Neuronal stem cell (in vitro differentiated cells): ENCODE data around the gene TUNAR.

ENCODE experiments used
- DNase-seq: peaks from one replicate; pipeline ENCODE4 v3.0.0-alpha.2; 2013; ENCODE audit warnings: low spot score
- H2AFZ ChIP-seq: one replicate; pipeline ENCODE4 v1.6.1; 2013; ENCODE audit warnings: mild to moderate bottlenecking, low read length, inconsistent platforms
- H2AK5ac ChIP-seq: 2 replicates; pipeline ENCODE4 v1.6.1; 2013; ENCODE audit warnings: low read depth, mild to moderate bottlenecking, inconsistent platforms, low read length, moderate library complexity, mixed read lengths
- H2BK120ac ChIP-seq: 2 replicates; pipeline ENCODE4 v1.6.1; 2013; ENCODE audit warnings: low read depth, mild to moderate bottlenecking, inconsistent platforms, low read length, moderate library complexity, mixed read lengths
- H2BK12ac ChIP-seq: one replicate; pipeline ENCODE4 v1.6.1; 2013; ENCODE audit warnings: low read length, inconsistent platforms
- H2BK15ac ChIP-seq: 2 replicates; pipeline ENCODE4 v1.6.1; 2013; ENCODE audit warnings: mild to moderate bottlenecking, low read length, inconsistent platforms, mixed read lengths
- H2BK5ac ChIP-seq: one replicate; pipeline ENCODE4 v1.6.1; 2013; ENCODE audit warnings: inconsistent platforms, mild to moderate bottlenecking, low read length, moderate library complexity
- H3K14ac ChIP-seq: one replicate; pipeline ENCODE4 v1.6.1; 2013; ENCODE audit warnings: low read length, inconsistent platforms
- H3K18ac ChIP-seq: 2 replicates; pipeline ENCODE4 v1.6.1; 2013; ENCODE audit warnings: low read length, inconsistent platforms
- H3K23ac ChIP-seq: 2 replicates; pipeline ENCODE4 v1.6.1; 2013; ENCODE audit warnings: low read depth, mild to moderate bottlenecking, mixed read lengths, low read length, inconsistent platforms; ENCODE audit not compliant: poor library complexity
- H3K27ac ChIP-seq: replicated peaks from 3 replicates; pipeline ENCODE4 v1.5.1; 2013; ENCODE audit warnings: low read length, inconsistent platforms
- H3K27me3 ChIP-seq, 3 experiments: 2 replicates each; pipeline ENCODE4 v1.6.1; 2013; ENCODE audit warnings: low read length in 3 of 3, mild to moderate bottlenecking in 2 of 3, inconsistent platforms in 1 of 3, low read depth in 1 of 3, mixed read lengths in 1 of 3, moderate library complexity in 1 of 3; ENCODE audit not compliant: control insufficient read depth in 3 of 3, insufficient read depth in 3 of 3
- H3K36me3 ChIP-seq, 2 donors: replicated peaks in 1 of 2; 2 replicates each; pipeline ENCODE4 v1.6.1; 2013; ENCODE audit warnings: low read length in 2 of 2; ENCODE audit not compliant: control insufficient read depth in 2 of 2, insufficient read depth in 2 of 2
- H3K4ac ChIP-seq: 2 replicates; pipeline ENCODE4 v1.6.1; 2013; ENCODE audit warnings: inconsistent platforms, mild to moderate bottlenecking, low read length, moderate library complexity
- H3K4me1 ChIP-seq, 2 donors: 1 replicate in 1 of 2; 2 replicates in 1 of 2; pipeline ENCODE4 v1.6.1; 2013; ENCODE audit warnings: low read length in 2 of 2, low read depth in 1 of 2; ENCODE audit not compliant: control insufficient read depth in 2 of 2, insufficient read depth in 1 of 2
- H3K4me2 ChIP-seq: one replicate; pipeline ENCODE4 v1.6.1; 2013; ENCODE audit warnings: mild to moderate bottlenecking, low read length, inconsistent platforms; ENCODE audit not compliant: insufficient read depth, poor library complexity, severe bottlenecking
- H3K4me3 ChIP-seq, 2 donors: 2 replicates each; pipeline ENCODE4 v1.5.1; 2013; ENCODE audit warnings: low read length in 2 of 2, mild to moderate bottlenecking in 2 of 2, inconsistent platforms in 1 of 2, moderate library complexity in 1 of 2
- H3K79me1 ChIP-seq: one replicate; pipeline ENCODE4 v1.6.1; 2013; ENCODE audit warnings: low read depth, mild to moderate bottlenecking, inconsistent platforms, low read length, moderate library complexity
- H3K9ac ChIP-seq: one replicate; pipeline ENCODE4 v1.6.1; 2013; ENCODE audit warnings: mild to moderate bottlenecking, low read depth, low read length, inconsistent platforms; ENCODE audit not compliant: poor library complexity
- H3K9me3 ChIP-seq, 2 donors: replicated peaks in 1 of 2; 2 replicates each; pipeline versions ENCODE3 to v1.6.1; 2013; ENCODE audit warnings: low read length in 2 of 2, mild to moderate bottlenecking in 2 of 2, inconsistent platforms in 1 of 2, low read depth in 1 of 2, mixed read lengths in 1 of 2, moderate library complexity in 1 of 2; ENCODE audit not compliant: control insufficient read depth in 2 of 2, insufficient read depth in 1 of 2
- H4K8ac ChIP-seq: one replicate; pipeline ENCODE4 v1.6.1; 2013; ENCODE audit warnings: low read depth, mild to moderate bottlenecking, inconsistent platforms, low read length, moderate library complexity
- H4K91ac ChIP-seq: one replicate; pipeline ENCODE4 v1.6.1; 2013; ENCODE audit warnings: low read length, low read depth, mild to moderate bottlenecking, inconsistent platforms; ENCODE audit not compliant: poor library complexity
- WGBS, 2 donors: extraction: QIAGEN DNeasy Blood & Tissue Kit; methylation state at CpG; one replicate each; pipeline ENCODE4 v1.1.7; 2013; ENCODE audit warnings: missing lambda C conversion rate in 2 of 2, mixed read lengths in 1 of 2; ENCODE audit not compliant: insufficient read length in 2 of 2, insufficient replicate concordance in 1 of 2; ENCODE audit errors: extremely low coverage in 2 of 2; 5-methylcytosine and 5-hydroxymethylcytosine counted together

The TUNAR gene

DNA sequence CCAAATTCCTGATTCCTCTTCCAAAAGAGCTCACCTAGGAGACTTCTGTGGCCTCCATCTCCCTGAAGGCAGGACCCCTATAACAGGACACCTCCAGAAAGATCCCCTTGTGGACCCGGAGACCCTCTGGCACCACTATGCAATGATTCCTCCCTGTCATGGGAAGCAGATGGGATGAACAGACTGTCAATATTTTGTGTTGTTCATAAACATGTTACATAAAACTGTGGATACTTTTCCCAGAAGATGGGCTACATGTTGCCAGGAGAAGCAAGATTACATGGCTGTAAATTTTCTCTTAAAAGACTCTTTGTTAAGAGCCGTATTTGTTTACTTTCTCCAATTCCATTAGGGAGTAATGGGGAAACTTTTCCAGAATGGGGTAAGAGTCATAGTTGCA is 52.1 kb downstream of the TUNAR start:
- no peak overlapping the region for H3K27ac ChIP-seq
- no peak overlapping the region for H3K9ac ChIP-seq
- no peak overlapping the region for H4K91ac ChIP-seq
- no peak overlapping the region for H2AK5ac ChIP-seq
- H3K9me3 ChIP-seq = no peaks in the 10 kb centered on the region
- H3K23ac ChIP-seq = no peak overlapping the region
- no peaks in the 10 kb centered on the region for H3K27me3 ChIP-seq
- no CpG with 5 or more reads among the region's 2 CpGs for WGBS, 2 donors
- H2BK12ac ChIP-seq = no peak overlapping the region
- no peak overlapping the region for H2BK15ac ChIP-seq
- H3K79me1 ChIP-seq = no peaks in the 10 kb centered on the region
- H3K4me2 ChIP-seq = no peak overlapping the region
- no peak for DNase-seq
- no peaks in the 10 kb centered on the region for H3K36me3 ChIP-seq
- H3K4me1 ChIP-seq = peaks cover 2 to 5% of the 10 kb centered on the region in 2 donors
- H4K8ac ChIP-seq = no peak overlapping the region
- H3K4ac ChIP-seq = no peak overlapping the region
- no peak overlapping the region for H3K4me3 ChIP-seq
- H2BK120ac ChIP-seq = no peak overlapping the region
- no peak overlapping the region for H2BK5ac ChIP-seq
- no peak overlapping the region for H3K18ac ChIP-seq
- H2AFZ ChIP-seq = no peak overlapping the region
- no peak overlapping the region for H3K14ac ChIP-seq

DNA sequence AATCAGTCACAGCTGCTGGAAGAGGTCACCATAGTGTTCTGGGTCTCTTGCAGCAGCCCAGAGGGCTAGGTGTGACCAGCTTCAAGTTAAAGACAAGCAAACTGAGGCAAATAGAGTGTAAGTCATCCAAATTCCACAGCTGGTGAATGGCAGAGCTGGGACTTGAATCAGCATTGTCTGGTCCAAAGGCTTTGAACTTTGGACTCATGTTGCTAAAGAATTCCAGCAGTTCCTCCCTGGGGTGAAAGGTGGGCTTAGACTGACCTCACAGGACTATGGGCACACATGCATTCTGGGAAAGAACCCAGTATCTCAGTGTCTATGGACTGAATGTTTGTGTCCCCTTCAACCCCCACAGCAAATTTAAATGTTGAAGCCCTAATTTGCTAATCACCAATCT is 54.8 kb downstream of the TUNAR start:
- no peak overlapping the region for H4K91ac ChIP-seq
- no peaks in the 10 kb centered on the region for H3K9me3 ChIP-seq
- H2BK12ac ChIP-seq = no peak overlapping the region
- no peak overlapping the region for H3K4me2 ChIP-seq
- no peak overlapping the region for H2BK15ac ChIP-seq
- no peak overlapping the region for H3K4ac ChIP-seq
- H2AFZ ChIP-seq = no peak overlapping the region
- no peak overlapping the region for H4K8ac ChIP-seq
- H2BK5ac ChIP-seq = no peak overlapping the region
- H3K36me3 ChIP-seq = no peaks in the 10 kb centered on the region
- no peak overlapping the region for H2AK5ac ChIP-seq
- no peak overlapping the region for H3K23ac ChIP-seq
- no peak overlapping the region for H3K9ac ChIP-seq
- no peak overlapping the region for H3K14ac ChIP-seq
- H3K27me3 ChIP-seq = no peaks in the 10 kb centered on the region
- no peak overlapping the region for H3K27ac ChIP-seq
- H3K4me3 ChIP-seq = no peak overlapping the region
- no peak for DNase-seq
- H3K18ac ChIP-seq = no peak overlapping the region
- H2BK120ac ChIP-seq = no peak overlapping the region
- no peaks in the 10 kb centered on the region for H3K79me1 ChIP-seq
- H3K4me1 ChIP-seq = peaks cover 2% of the 10 kb centered on the region in 2 donors

DNA sequence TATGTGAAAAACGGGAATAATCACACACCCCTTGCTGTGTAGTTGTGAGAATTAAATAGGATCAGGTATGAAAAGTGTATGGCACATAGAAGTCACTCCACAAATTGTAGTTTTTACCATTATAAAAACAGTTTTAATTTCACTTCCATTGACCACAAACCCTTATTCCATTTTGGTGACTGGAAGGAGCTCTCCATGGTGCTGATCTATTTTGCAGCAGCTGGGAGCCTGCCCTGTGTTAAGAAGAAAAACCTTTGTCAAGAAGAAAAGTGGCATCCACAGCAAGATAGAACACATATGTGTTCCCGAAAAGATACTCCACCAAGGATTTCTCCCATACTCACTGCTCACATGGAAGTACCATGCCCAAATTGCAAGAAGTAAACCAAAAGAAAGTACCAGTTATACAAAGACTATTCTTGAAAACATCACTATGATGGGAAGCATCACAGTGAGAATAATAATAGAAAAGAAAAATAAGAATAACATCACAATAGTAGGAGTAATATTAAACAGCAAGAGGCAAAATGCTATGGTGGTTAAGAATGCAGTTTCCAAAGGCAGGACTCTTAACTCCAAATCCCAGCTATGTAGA is 58.7 kb downstream of the TUNAR start:
- Histone ChIP-seq H2AK5ac (no peak overlapping the region), H3K9me3 (no peaks in the 10 kb centered on the region), H3K18ac (no peak overlapping the region), H3K36me3 (no peaks in the 10 kb centered on the region), H2BK15ac (no peak overlapping the region), H2BK5ac (no peak overlapping the region), H3K27ac (no peak overlapping the region), H4K8ac (no peak overlapping the region), H3K4ac (no peak overlapping the region), H3K4me1 (peaks cover 0 to 2% of the 10 kb centered on the region in 2 donors), H4K91ac (no peak overlapping the region), H3K9ac (no peak overlapping the region), H2BK120ac (no peak overlapping the region), H3K79me1 (no peaks in the 10 kb centered on the region), H3K4me3 (no peak overlapping the region), H3K27me3 (no peaks in the 10 kb centered on the region), H3K4me2 (no peak overlapping the region), H3K14ac (no peak overlapping the region), H2BK12ac (no peak overlapping the region), H3K23ac (no peak overlapping the region), H2AFZ (no peak overlapping the region)
- peak; percentile 77 for DNase-seq
- no CpG with 5 or more reads among the region's 2 CpGs for WGBS, 2 donors

DNA sequence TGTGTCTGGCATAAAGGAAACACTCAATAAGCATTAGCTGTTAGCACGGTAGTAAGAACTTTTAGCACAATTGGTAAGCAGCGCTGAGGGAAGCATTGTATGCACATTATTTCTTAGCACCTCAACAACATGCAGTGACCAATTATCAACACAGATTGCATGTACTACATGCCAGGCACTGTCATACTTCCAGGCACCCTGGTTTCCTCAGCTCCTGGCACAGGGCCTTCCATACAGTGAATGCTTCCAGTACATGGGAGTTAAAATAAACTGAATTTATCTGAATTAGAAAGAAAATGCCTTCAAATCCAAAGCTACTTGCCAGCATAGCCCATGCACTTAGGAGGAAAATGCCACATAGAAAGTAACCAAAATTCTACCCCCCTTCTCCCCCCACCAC is 59.4 kb downstream of the TUNAR start:
- no CpG with 5 or more reads among the region's 2 CpGs for WGBS, 2 donors

More for the DNA sequence above, 59.4 kb downstream of the TUNAR start:
- no peak overlapping the region for H3K23ac ChIP-seq
- no peak overlapping the region for H3K4ac ChIP-seq
- no peak for DNase-seq
- H2BK5ac ChIP-seq = no peak overlapping the region
- H2BK120ac ChIP-seq = no peak overlapping the region
- peaks cover 0 to 4% of the 10 kb centered on the region in 2 donors for H3K9me3 ChIP-seq
- no peaks in the 10 kb centered on the region for H3K36me3 ChIP-seq
- no peak overlapping the region for H2AK5ac ChIP-seq
- H3K18ac ChIP-seq = no peak overlapping the region
- no peak overlapping the region for H3K9ac ChIP-seq
- no peak overlapping the region for H2AFZ ChIP-seq
- H3K27ac ChIP-seq = no peak overlapping the region
- no peaks in the 10 kb centered on the region for H3K27me3 ChIP-seq
- H2BK12ac ChIP-seq = no peak overlapping the region
- no peak overlapping the region for H2BK15ac ChIP-seq
- no peak overlapping the region for H3K4me3 ChIP-seq
- no peak overlapping the region for H4K8ac ChIP-seq
- peaks cover 0 to 2% of the 10 kb centered on the region in 2 donors for H3K4me1 ChIP-seq
- no peak overlapping the region for H3K4me2 ChIP-seq
- H3K14ac ChIP-seq = no peak overlapping the region
- H3K79me1 ChIP-seq = no peaks in the 10 kb centered on the region
- H4K91ac ChIP-seq = no peak overlapping the region
